Breast epithelium (tissue), 4 donors: Measurements from ENCODE around the gene WWOX. TPM values are rescaled to one million over a fixed set of nuclear protein-coding genes. Genes with fewer than 3 reads are reported as not detected.

Experiments used
- DNase-seq, 2 donors: peaks; one replicate each; pipeline ENCODE4 v3.0.0-alpha.2; 2019; ENCODE audit warnings: low spot score in 2 of 2
- H3K27ac ChIP-seq, 2 donors: fragments of 200-600 bp; sonication (generic) in 1 of 2; one replicate each; pipeline ENCODE4 v1.5.1; 2016 to 2019; ENCODE audit warnings: mild to moderate bottlenecking in 1 of 2
- H3K27me3 ChIP-seq, 2 donors: fragments of 200-600 bp; sonication (generic) in 1 of 2; one replicate each; pipeline versions ENCODE4 v1.5.1 to v1.6.0; 2017 to 2019; ENCODE audit warnings: control low read depth in 1 of 2, mild to moderate bottlenecking in 1 of 2
- H3K36me3 ChIP-seq: fragments of 200-600 bp; one replicate; pipeline ENCODE4 v1.5.1; 2019
- H3K4me1 ChIP-seq, 2 donors: fragments of 200-600 bp; sonication (generic); one replicate each; pipeline ENCODE4 v1.5.1; 2016 to 2019; ENCODE audit warnings: control low read depth in 1 of 2
- H3K4me3 ChIP-seq, 3 donors: fragments of 200-600 bp; sonication (generic); 1 replicate in 2 of 3; 2 replicates in 1 of 3; pipeline ENCODE4 v1.5.1; 2016 to 2019; ENCODE audit warnings: mild to moderate bottlenecking in 3 of 3, moderate library complexity in 2 of 3
- H3K9me3 ChIP-seq, 2 donors: fragments of 200-600 bp; sonication (generic) in 1 of 2; one replicate each; pipeline ENCODE4 v1.5.1; 2016 to 2019; ENCODE audit warnings: control low read depth in 1 of 2
- POLR2A ChIP-seq: fragments of 450-650 bp; IDR thresholded peaks from one replicate; pipeline ENCODE4 v1.6.1; 2016; ENCODE audit warnings: antibody characterized with exemption, mild to moderate bottlenecking, moderate library complexity
- POLR2AphosphoS5 ChIP-seq, 3 donors: sonication (generic); formaldehyde crosslinking; IDR thresholded peaks; one replicate each; pipeline ENCODE4 v1.6.1; 2017; ENCODE audit warnings: antibody characterized with exemption in 3 of 3
- intact Hi-C: fragments of 100-400 bp; cut with DNase I; formaldehyde crosslinking; loops from one replicate; pipeline ENCODE4 v1.15.1; 2023; ENCODE audit warnings: low total_unique reads
- total RNA-seq, 3 donors: library from RNA; depleted of rRNA; stranded (reverse); fragments of >200 nt; gene quantifications; one replicate each; pipeline ENCODE4 v1.1.0, GENCODE V29; 2016
- TF ChIP-seq, protein P1 (sequence below), 3 donors: fragments of 450-650 bp; IDR thresholded peaks; one replicate each; pipeline ENCODE4 v1.5.1; 2016 to 2017; ENCODE audit warnings: antibody characterized with exemption in 3 of 3, mild to moderate bottlenecking in 3 of 3, moderate library complexity in 3 of 3

WWOX gene
- total RNA-seq, 3 donors from 2014 or later: 42.9 to 73.6 (median 43.4) TPM

DNA sequence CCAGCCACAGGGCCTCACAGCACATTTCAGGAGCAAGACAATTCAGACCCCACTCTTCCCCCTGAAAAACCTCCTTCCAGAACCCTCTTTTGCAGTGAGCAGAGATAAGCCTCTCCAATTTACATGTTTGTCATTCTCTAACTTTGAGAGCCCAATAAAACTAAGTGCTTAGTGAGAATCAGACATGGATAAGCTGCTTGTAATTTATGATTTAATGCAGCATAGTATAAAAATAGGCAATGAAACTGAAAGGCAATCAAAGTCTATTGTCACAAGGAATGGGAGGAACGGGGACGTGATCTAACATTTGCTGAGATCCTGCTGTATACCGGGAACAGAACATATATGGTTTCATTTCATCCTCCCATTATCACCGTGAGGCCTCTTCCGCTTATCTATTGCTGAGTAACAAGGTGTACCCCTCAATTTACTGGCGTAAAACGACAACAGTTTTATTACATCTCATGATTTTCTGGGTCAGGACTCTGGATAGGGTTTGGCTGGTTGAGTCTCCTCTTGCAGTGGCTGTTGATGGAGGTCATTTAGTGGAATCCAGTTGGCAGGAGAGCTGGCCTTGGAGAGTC is 903.7 kb downstream of the WWOX start:
- H3K4me3 ChIP-seq: no peak overlapping the region
- intact Hi-C loops: no loop called here
- no peaks in the 10 kb centered on the region for H3K36me3 ChIP-seq
- H3K27ac ChIP-seq: peak overlapping the region; percentile 82 to 84
- no peak for DNase-seq
- peaks cover 0 to 10% of the 10 kb centered on the region in 2 donors for H3K4me1 ChIP-seq
- H3K9me3 ChIP-seq: no peaks in the 10 kb centered on the region
- H3K27me3 ChIP-seq: no peaks in the 10 kb centered on the region
- TF ChIP-seq POLR2A (no peak), POLR2AphosphoS5 (IDR thresholded peaks at IDR 0.05) (no peak)
- TF ChIP-seq, protein P1, sequence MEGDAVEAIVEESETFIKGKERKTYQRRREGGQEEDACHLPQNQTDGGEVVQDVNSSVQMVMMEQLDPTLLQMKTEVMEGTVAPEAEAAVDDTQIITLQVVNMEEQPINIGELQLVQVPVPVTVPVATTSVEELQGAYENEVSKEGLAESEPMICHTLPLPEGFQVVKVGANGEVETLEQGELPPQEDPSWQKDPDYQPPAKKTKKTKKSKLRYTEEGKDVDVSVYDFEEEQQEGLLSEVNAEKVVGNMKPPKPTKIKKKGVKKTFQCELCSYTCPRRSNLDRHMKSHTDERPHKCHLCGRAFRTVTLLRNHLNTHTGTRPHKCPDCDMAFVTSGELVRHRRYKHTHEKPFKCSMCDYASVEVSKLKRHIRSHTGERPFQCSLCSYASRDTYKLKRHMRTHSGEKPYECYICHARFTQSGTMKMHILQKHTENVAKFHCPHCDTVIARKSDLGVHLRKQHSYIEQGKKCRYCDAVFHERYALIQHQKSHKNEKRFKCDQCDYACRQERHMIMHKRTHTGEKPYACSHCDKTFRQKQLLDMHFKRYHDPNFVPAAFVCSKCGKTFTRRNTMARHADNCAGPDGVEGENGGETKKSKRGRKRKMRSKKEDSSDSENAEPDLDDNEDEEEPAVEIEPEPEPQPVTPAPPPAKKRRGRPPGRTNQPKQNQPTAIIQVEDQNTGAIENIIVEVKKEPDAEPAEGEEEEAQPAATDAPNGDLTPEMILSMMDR (IDR thresholded peaks at IDR 0.05): no peak

DNA sequence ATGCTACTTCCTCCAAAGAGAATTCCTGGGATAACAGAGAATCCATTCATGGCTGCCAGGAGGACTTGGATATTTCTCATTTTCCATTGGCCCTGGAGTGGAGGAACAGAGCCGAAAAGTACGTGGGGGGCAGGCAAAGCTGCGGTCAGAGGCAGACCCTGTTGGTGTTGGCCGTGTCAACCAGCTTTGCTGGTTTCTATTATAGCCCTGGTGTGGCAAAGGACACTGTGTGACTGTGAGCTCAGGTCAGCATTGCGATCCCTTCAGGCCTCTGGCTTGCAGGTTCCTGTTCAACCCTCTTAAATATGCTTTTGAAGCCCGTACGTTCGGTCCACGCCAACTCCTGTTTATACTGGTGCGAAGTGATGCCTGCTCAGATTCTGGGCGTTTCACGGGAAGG is 904.9 kb downstream of the WWOX start:
- no peak overlapping the region for H3K4me3 ChIP-seq
- peaks cover 0 to 10% of the 10 kb centered on the region in 2 donors for H3K4me1 ChIP-seq
- peak in 2 of 3 donors; percentile 37 to 44 for TF ChIP-seq POLR2AphosphoS5 (IDR thresholded peaks at IDR 0.05)
- TF ChIP-seq, protein P1 (IDR thresholded peaks at IDR 0.05): no peak
- H3K9me3 ChIP-seq: no peaks in the 10 kb centered on the region
- H3K27me3 ChIP-seq: no peaks in the 10 kb centered on the region
- H3K27ac ChIP-seq: peak overlapping the region; percentile 80 to 84
- no peaks in the 10 kb centered on the region for H3K36me3 ChIP-seq
- peak in 1 of 2 donors; percentile 93 for DNase-seq
- intact Hi-C loops: no loop called here

DNA sequence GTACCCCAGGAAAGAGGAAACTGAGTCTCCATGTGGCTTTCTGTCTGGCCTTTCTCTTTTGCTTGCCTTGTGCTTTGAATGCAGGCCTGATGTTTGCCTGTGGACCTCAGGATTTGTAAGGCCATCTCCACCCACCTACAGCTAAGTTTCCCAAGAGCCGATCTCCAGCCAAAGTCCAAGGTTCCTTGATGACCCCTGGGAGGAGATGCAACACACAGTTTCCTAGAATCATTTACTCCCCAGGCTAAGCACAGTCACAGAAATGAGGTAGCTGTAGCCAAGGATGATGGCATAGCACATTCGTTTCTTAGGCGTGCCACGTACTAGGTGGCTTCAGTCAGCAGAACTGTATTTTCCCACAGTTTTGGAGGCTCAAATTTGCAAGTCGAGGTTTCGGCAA is 905.6 kb downstream of the WWOX start:
- H3K36me3 ChIP-seq: no peaks in the 10 kb centered on the region
- intact Hi-C loops: no loop called here
- no peak overlapping the region for H3K4me3 ChIP-seq
- H3K4me1 ChIP-seq: peaks cover 0 to 10% of the 10 kb centered on the region in 2 donors
- H3K9me3 ChIP-seq: no peaks in the 10 kb centered on the region
- TF ChIP-seq POLR2AphosphoS5 (IDR thresholded peaks at IDR 0.05) (no peak), POLR2A (no peak)
- TF ChIP-seq, protein P1 (IDR thresholded peaks at IDR 0.05): no peak
- H3K27ac ChIP-seq: peak overlapping the region; percentile 80 to 84
- DNase-seq: no peak
- no peaks in the 10 kb centered on the region for H3K27me3 ChIP-seq

DNA sequence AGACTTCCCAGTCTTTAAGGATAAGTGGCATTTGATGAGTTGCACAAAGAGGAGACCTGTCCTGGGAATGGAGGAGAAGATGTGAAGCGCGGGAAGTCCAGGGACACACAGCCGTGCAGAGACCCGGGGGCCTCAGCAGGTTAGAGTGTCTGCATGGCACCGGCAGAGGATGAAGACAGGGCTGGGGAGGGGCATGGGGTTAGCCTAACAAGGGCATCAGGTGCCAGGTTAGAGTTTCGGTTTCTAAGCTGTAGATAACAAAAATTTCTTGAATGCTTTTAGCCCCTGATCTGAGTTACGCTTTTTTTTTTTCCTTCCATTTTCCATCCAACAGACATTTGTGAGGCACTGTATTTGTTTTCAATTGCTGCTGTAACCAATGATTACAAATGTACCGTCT is 906.8 kb downstream of the WWOX start:
- no peak for DNase-seq
- H3K4me3 ChIP-seq: no peak overlapping the region
- H3K27me3 ChIP-seq: no peaks in the 10 kb centered on the region
- H3K27ac ChIP-seq: peak overlapping the region; percentile 80 to 84
- H3K4me1 ChIP-seq: peaks cover 0 to 10% of the 10 kb centered on the region in 2 donors
- intact Hi-C loops: no loop called here
- no peaks in the 10 kb centered on the region for H3K9me3 ChIP-seq
- H3K36me3 ChIP-seq: no peaks in the 10 kb centered on the region
- TF ChIP-seq, protein P1 (IDR thresholded peaks at IDR 0.05): no peak
- no peak for TF ChIP-seq POLR2AphosphoS5 (IDR thresholded peaks at IDR 0.05)
- TF ChIP-seq POLR2A: no peak

DNA sequence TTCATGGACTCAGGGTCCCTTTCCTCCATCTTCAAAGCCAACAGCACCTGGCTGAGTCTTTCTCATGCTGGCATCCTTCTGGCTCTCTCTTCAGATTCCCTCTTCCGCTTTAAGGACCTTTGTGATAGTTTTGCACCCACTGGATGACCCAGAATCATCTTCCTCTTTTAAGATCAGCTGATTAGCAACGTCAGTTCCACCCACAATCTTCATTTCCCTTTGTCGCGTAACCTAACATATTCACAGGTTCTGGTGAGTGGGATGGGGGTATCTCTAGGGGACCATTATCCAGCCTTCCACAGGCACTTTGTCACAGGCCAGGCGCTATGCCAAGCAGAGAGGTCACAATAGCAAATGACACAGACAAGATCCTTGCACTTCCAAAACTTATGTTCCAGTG is 907.3 kb downstream of the WWOX start:
- Histone ChIP-seq H3K4me1 (peaks cover 0 to 10% of the 10 kb centered on the region in 2 donors), H3K27ac (peak overlapping the region; percentile 14 to 84), H3K27me3 (no peaks in the 10 kb centered on the region), H3K9me3 (no peaks in the 10 kb centered on the region), H3K4me3 (no peak overlapping the region), H3K36me3 (no peaks in the 10 kb centered on the region)
- TF ChIP-seq, protein P1 (IDR thresholded peaks at IDR 0.05): no peak
- TF ChIP-seq POLR2AphosphoS5 (IDR thresholded peaks at IDR 0.05): no peak
- TF ChIP-seq POLR2A: no peak
- no peak for DNase-seq
- intact Hi-C loops: no loop called here
